Fibroblast of the conjunctiva (primary cell): ENCODE data around the gene NSRP1.
"Not testable (repeated sequence)": the region's sequence is repeated elsewhere in the genome, so short reads cannot be mapped to it uniquely, and the experiment has no call there.

Source experiments
- DNase-seq: peaks from one replicate; pipeline ENCODE4 v3.0.0-alpha.2; 2010; ENCODE audit warnings: low read depth

NSRP1 gene

GRCh38 chr17:30222721-30223175 lies 106.1 kb downstream of the NSRP1 start:
- no peak for DNase-seq

- no peak for DNase-seq
These were observed 107.9 kb downstream of the NSRP1 start for GRCh38 chr17:30224419-30224960.

- no peak for DNase-seq
These were observed 108.5 kb downstream of the NSRP1 start for GRCh38 chr17:30225112-30225511.

- DNase-seq: no peak
These were observed 109.4 kb downstream of the NSRP1 start for GRCh38 chr17:30225919-30226553.

- no peak for DNase-seq
These were observed 110.3 kb downstream of the NSRP1 start for GRCh38 chr17:30226878-30227277.

- DNase-seq: no peak
These were observed 111.4 kb downstream of the NSRP1 start for GRCh38 chr17:30228011-30228410.

GRCh38 chr17:30229012-30229411 lies 112.4 kb downstream of the NSRP1 start:
- no peak for DNase-seq

GRCh38 chr17:30230009-30230408 lies 113.4 kb downstream of the NSRP1 start:
- not testable (repeated sequence) for DNase-seq

- no peak for DNase-seq
These were observed 114.0 kb downstream of the NSRP1 start for GRCh38 chr17:30230596-30231125.

GRCh38 chr17:30232015-30232823 lies 115.6 kb downstream of the NSRP1 start:
- no peak for DNase-seq

- no peak for DNase-seq
These were observed 116.3 kb downstream of the NSRP1 start for GRCh38 chr17:30232824-30233427.

GRCh38 chr17:30234296-30234695 lies 117.7 kb downstream of the NSRP1 start:
- no peak for DNase-seq

- DNase-seq: no peak
These were observed 118.3 kb downstream of the NSRP1 start for GRCh38 chr17:30234964-30235363.

GRCh38 chr17:30235386-30236296 lies 119.0 kb downstream of the NSRP1 start, which contains the start of gene SLC6A4:
Gene SLC6A4 (minus strand): TSS chr17:30235697. CDS start chr17:30221958, 13,739 bp downstream.
- DNase-seq: no peak
